HG03442 (cell line): ENCODE results near the gene YWHAG.
"Not testable (repeated sequence)": the region's sequence is repeated elsewhere in the genome, so short reads cannot be mapped to it uniquely, and the experiment has no call there.

Source experiments
- ATAC-seq: cut with Tn5 transposase; IDR thresholded peaks from one replicate; pipeline ENCODE4 v1.9.1; 2021; ENCODE audit warnings: mild to moderate bottlenecking, moderate library complexity; ENCODE audit not compliant: unreplicated experiment

YWHAG gene

DNA sequence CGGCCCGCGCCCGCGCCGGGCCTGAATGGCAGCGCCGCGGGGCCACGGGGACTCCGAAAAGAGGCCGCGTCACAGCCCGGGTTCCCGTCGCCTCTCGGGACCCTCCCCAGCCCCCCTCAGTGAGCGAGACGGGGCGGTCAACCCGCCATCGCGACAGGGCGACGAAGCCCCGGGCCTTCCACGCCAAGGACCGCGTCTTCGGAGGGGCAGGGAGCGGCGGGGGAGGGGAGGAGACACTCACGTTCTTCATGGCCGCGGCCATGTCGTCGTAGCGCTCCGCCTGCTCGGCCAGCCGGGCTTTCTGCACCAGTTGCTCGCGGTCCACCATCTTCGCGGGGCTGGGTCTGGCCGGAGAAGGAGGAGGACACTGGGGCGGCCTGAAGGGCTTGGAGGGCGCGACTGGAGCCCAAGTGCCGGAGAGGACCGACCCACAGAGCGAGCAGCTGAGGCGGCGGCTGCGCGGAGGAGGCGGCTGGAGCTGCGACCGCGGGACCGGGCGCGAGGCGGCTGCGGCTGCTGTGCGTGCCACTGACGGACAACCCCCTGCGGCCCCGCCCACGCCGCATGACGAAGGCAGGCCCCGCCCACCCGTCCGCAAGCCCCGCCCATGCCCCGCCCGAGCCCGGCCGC lies at the start of gene YWHAG:
Gene YWHAG, minus strand, starts transcription at position 511 of the 630 bp plus-strand sequence. Its CDS starts 183 bp downstream, at position 328.
- peak; percentile 62 for ATAC-seq

DNA sequence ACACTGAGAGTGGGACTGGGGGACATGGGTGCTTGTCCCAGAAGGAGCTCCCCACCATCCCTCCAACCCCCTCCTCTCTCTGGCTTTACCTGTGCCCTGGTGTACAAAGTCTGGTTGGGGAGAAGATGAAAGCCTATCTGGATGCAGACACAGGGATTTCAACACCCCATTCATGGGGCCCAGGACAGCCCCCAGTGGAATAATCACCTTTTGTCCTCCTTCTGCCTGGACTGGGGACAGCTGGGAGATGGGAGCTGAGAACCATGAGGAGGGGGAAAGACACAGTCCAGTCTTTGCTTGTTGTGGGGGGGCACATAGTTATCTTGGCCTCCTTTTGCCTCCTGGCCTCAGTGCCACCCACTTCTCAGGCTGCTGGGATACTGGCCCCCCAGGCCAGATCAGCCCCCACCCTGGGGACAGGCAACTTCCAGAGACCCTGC lies 49.4 kb upstream of the YWHAG start:
- ATAC-seq, result no peak

GRCh38 chr7:76407718-76408117 lies 48.9 kb upstream of the YWHAG start:
- ATAC-seq, result no peak

GRCh38 chr7:76405738-76406137 lies 46.9 kb upstream of the YWHAG start:
- ATAC-seq, result no peak

DNA sequence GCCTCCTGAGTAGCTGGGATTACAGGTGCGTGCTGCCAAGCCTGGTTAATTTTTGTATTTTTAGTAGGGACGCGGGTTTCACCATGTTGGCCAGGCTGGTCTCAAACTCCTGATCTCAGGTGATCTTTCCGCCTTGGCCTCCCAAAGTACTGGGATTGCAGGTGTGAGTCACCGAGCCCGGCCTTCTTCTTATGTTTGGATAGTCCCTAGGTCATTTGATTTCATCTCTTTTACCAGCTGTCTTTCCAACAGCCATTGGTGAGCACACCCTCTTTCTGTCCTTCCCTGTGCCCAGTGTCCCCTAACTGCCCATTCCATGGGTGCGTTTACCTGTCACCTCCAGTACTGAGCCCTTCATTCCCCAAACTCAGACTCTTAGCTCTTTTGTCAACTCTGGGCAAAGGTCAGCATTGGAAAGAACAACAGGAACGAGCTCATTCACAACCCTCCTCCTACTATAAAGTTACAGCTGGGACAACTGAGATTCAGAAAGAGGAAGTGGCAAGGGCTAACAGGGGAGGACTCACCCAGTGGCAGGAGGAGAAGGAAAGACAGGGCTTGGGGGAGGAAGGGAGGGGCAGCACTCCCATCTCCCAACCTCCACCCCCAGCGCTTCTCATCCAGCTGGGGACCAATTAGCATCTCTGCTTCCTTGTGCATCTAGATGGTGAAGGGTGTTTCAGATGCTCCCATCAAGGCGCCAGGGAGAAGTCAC lies 45.1 kb upstream of the YWHAG start:
- ATAC-seq, result no peak

DNA sequence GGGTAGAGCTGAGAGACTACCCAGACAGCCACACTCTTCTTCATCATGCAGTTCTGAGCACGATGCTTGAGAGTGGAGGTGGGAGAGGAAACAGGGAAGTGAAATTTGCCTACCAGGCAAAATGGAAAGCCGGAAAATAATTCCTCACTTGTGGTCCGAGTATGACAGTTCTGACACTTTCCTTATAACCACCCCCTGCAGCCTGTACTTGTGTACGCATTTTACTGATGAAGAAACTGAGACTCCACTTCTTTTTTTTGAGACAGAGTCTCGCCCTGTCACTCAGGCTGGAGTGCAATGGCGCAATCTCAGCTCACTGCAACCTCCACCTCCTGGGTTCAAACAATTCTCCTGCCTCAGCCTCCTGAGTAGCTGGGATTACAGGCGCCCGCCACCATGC lies 44.3 kb upstream of the YWHAG start:
- not testable (repeated sequence) for ATAC-seq

DNA sequence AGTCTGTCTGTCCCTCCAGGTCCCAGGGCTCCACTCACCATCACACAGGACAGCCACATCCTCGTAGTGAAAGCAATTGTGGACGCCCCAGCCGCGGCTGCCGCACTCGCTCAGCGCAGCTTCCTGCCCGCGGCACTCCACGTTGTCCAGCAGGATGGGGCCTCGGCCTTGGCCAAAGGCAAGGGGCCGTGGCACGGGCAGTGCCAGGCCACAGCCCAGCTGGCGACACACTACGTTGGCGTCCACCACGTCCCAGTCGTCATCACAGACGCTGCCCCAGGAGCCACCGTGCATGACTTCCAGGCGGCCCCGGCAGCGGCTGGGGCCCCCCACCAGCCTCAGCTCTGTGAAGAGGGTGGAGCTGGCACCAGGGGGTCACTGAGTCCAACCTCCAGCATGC lies 41.5 kb upstream of the YWHAG start:
- no peak for ATAC-seq

DNA sequence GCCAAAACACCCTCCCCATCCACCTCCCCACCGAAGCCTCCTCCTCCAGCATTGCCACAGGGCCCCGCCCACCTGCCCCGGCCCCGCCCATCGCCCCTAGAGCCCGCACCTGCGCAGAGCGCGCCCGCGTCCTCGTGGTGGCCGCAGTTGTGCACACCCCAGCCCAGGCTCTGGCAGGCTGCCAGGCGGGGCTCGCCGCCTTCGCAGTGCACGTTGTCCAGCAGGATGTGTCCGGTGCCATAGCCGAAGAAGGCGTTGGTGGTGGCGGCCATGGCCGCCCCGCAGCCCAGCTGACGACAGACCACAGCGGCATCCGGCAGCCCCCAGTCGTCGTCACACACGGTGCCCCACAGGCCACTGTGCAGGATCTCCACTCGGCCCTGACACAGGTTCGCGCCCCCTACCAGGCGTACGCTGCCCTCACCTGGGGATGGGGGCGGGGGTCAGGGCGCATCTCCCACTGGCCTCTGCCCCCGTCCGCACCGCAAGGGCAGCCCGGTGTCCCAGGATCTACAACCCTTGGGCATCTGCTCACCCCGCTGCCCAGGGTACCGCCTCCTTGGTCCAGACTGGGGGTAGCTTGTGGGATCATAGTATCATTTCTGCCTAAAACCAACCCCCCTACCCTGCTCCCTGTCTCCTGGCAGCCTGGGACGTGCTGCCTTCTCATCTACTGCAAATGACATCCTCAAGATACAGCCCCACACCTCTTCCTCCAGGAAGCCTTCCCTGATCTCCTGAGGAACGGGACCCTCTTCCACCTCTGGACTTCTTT lies 38.8 kb upstream of the YWHAG start:
- no peak for ATAC-seq

DNA sequence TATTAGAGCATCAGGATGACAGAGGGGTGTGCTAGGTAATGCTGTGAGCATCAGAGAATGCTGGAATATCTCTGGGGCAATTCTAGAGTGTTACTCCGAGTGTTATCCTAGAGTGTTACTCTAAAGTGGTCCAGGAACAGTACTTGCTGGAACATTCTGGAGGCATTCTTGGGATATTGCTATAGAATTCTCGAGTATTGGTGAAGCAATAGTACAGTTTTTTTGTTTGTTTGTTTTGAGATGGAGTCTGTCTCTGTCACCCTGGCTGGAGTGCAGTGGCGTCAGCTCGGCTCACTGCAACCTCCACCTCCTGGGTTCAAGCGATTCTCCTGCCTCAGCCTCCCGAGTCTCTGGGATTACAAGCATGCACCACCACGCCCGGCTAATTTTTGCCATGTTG lies 38.1 kb upstream of the YWHAG start:
- no peak for ATAC-seq

GRCh38 chr7:76395965-76396726 lies 37.4 kb upstream of the YWHAG start:
- no peak for ATAC-seq

- not testable (repeated sequence) for ATAC-seq
Observed at GRCh38 chr7:76395605-76395964, 36.8 kb upstream of the YWHAG start.

- no peak for ATAC-seq
Observed at GRCh38 chr7:76394957-76395356, 36.2 kb upstream of the YWHAG start.

- peak; percentile 89 for ATAC-seq
Observed at GRCh38 chr7:76393116-76394031, 34.6 kb upstream of the YWHAG start.

- ATAC-seq, result no peak
Observed at GRCh38 chr7:76392531-76393115, 33.8 kb upstream of the YWHAG start.

GRCh38 chr7:76390092-76390491 lies 31.3 kb upstream of the YWHAG start:
- ATAC-seq, result no peak

DNA sequence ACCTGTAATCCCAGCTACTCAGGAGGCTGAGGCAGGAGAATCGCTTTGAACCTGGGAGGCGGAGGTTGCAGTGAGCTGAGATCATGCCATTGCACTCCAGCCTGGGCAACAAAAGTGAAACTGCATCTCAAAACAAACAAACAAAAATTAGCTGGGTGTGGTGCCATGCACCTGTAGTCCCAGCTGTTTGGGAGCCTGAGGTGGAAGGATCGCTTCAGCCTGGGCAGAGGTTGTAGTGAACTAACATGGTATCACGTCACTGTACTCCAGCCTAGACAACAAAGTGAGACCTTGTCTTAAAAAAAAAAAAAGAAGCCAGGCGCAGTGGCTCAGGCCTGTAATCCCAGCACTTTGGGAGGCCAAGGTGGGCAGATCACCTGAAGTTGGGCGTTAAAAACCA lies 29.0 kb upstream of the YWHAG start:
- ATAC-seq, result not testable (repeated sequence)

DNA sequence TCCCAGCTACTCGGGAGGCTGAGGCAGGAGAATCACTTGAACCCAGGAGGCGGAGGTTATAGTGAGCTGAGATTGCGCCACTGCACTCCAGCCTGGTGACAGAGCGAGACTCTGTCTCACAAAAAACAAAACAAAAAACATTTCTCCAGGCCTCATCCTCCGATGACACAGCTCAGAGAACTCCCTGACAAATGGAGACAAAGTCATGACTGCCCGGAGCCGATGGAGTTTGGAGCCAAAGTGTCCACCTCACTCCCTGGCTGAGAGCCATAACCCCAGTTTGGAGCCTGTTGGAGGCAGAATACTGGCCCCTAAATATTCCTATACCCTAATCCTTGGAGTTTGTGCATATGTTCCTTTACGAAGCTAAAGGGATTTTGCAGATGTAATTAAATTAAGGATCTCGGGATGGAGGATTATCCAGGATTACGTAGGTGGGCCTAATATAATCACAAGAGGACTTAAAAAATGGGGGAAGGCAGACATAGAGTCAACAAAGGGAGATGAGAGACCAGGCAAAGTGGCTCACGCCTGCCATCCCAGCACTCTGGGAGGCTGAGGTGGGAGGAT lies 28.0 kb upstream of the YWHAG start:
- no peak for ATAC-seq

GRCh38 chr7:76383089-76383944 lies 24.5 kb upstream of the YWHAG start:
- no peak for ATAC-seq
